DMS153 (cell line): Measurements from ENCODE around the gene MDGA2.
"Not testable (repeated sequence)": the region's sequence is repeated elsewhere in the genome, so short reads cannot be mapped to it uniquely, and the experiment has no call there.

ENCODE experiments used
- DNase-seq: peaks from one replicate; lab custom pipeline; 2025; lab: John Stamatoyannopoulos, UW

MDGA2 gene

DNA sequence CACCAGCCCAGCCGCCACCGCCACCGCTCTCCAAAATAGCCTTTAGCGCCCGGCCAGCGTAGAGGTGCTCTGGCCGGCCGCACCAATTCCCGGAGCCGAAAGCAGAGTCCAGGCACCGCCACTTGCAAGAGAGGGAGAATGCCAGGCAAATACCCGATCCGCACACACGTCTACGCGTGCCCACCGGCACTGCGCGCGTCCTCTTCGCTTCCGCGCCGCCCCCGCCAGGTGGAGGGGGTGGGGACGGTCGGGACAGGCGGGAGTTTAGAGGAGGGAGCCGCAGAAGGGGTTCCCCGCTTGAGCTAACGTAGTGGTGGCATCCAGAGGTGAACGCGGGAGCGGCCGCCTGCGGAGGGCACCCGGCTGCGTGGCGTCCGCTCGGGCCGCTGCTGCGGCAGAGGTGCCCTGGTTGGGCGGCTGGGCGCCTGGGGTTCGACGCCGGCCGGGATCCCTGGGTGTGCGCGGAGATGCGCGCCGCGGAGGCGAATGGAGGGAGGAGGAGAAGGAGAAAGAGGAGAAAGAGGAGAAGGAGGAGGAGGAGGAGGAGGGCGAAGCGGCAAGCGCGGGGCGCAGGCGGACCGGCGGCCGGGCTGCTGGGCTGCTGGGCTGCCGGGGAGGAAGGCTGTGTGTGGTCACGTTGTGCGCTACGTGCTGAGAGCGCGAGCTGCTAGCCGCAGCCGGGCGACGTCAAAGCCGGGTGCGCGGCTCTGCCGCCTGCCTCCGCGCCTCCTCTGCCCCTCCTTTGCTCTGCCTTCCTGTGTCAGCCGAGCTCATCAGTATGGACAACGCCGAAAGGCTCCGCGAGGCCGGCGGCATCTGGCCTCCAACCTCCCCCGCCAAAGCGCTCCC lies at the start of gene MDGA2:
MDGA2 (minus strand) TSS at position 140 of the 849 bp plus-strand sequence.
- no peak for DNase-seq

DNA sequence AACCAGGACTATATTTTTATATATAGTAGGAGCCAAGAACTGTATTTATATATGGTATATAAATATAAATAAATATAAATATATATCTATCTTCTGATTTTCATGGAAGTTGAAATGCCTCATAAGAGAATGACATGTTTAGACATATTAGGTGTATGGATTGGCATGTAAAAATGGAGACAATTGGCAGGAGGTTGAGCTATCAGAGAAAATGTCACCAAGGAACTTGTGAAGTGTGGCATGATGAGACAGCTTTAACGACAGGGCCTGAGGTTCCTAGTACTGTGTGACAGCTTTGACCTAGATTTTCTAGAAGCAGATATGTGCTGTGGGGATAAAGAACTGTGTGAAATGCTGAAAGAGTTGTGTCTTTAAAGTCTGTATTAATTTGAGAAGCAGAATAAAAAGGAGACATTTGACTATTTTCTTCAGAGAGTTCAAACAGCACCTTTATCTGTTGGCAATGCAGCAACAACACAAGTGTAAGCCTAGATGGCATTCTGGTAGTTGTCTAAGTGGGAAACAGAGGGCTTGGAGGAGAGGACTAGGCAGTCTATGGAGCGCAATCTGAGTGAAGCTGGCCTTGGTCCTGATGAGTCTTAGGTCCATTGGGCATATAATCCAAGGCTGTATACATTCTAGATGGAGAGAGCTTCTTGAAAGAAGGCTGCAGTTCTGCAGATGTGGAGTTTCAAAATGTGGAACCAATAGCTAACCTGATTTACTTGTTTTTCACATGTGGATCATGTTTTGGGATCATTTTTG lies 47.7 kb upstream of the MDGA2 start:
- no peak for DNase-seq

DNA sequence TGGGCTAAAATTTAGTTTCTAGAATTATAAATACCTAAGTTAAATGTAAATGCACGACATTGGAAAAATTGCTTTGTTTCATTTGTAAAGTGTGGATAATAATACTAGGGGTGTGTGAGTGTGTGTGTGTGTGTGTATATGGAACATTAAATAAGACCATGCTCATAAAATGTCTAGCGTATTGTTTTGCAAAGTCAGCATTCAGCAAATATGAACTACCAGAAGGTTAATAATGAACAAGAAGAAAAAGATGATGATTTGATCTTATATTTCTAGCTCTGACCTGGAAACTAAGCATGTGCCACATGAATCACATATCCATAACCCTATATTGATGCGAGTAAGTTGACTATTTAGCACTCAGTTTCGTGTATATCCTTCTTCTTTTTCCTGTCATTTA lies 44.9 kb upstream of the MDGA2 start:
- DNase-seq, result no peak

GRCh38 chr14:47715330-47715729 lies 39.9 kb upstream of the MDGA2 start:
- no peak for DNase-seq

DNA sequence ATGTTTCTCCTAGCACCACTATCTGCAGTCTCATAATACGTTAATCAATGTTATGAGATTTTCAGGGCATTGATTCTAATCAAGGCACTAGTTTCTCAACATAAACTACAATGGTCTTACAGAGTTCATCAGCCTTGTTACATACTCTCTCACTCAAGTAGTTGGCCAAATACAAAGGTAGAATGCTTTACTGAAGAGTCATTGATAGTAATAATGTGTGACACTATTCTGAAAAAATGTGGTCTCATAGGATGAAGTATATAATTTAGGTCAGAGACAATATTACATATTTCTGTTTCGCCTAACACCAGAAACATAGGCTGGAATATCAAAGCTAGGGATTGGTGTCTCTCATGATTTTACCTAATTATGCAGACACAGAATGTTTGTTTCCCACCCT lies 35.2 kb upstream of the MDGA2 start:
- no peak for DNase-seq

DNA sequence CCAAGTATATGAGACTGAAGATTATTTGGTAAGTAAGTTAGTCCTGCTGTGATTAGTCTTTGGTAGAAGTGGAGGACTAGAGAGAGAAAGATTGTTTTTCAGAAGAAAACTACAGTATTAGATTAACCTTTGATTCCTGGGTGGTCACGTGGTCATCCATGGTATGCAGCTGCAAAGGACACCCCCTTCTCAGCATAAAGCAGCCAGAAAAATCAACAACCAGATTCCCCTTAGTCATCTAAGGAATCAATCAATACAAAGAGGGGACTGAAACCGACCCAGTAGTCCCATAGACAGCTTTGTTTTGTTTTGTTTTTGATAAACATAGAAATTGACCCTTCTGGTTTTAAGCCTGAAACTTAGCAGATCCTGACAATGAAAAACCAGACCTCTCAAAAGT lies 30.3 kb upstream of the MDGA2 start:
- no peak for DNase-seq

GRCh38 chr14:47691829-47692228 lies 16.4 kb upstream of the MDGA2 start:
- DNase-seq, result no peak

GRCh38 chr14:47678993-47679392 lies 3.6 kb upstream of the MDGA2 start:
- DNase-seq, result no peak

GRCh38 chr14:47678157-47678556 lies 2.8 kb upstream of the MDGA2 start:
- DNase-seq, result no peak

- no peak for DNase-seq
Observed at GRCh38 chr14:47676315-47676617, 861 bp upstream of the MDGA2 start.

DNA sequence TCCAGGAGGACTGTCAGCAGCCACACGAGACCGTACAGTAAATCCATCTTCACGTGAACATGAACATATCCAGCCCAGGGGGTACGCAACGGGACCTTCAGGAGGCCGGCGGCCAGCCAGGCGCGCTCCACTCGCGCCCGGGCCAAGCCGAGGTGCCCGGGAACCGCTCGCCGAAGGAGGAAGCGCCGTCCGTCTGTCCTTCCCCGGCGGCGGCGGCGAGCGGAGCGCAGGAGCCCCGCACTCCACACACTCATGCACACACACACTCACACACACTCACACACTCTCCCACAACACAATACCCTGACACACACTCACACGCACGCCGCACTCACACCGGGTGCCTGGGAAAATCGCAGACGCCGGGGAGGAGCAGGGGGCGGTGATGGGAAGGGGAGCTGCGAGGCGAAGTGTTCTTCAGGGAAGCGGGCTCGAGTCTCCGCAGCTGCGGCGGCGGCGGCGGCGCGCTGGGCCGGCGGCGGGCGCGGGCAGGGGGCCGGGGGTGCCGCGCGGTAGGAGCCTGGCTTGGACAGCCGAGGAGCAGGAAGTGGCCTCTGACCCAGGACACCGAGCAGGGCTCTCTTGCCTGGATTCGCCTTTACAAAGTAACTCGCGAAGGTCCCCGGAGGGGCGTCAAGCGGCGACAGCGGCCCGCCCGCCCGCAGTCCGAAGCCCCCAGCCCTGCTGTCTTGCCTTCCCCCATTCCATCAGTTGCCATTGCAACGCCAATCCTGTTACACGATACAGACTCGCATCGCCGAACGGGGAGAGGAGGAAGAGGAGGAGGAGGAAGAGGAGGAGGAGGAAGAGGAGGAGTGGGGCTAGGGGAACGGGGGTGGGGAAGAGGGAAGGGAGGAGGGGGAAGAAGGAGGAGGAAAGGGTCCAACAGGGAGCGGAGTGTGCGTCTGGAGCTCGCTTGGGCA lies 601 bp downstream of the MDGA2 start:
- no peak for DNase-seq

GRCh38 chr14:47674148-47674542 lies 1.3 kb downstream of the MDGA2 start:
- no peak for DNase-seq

DNA sequence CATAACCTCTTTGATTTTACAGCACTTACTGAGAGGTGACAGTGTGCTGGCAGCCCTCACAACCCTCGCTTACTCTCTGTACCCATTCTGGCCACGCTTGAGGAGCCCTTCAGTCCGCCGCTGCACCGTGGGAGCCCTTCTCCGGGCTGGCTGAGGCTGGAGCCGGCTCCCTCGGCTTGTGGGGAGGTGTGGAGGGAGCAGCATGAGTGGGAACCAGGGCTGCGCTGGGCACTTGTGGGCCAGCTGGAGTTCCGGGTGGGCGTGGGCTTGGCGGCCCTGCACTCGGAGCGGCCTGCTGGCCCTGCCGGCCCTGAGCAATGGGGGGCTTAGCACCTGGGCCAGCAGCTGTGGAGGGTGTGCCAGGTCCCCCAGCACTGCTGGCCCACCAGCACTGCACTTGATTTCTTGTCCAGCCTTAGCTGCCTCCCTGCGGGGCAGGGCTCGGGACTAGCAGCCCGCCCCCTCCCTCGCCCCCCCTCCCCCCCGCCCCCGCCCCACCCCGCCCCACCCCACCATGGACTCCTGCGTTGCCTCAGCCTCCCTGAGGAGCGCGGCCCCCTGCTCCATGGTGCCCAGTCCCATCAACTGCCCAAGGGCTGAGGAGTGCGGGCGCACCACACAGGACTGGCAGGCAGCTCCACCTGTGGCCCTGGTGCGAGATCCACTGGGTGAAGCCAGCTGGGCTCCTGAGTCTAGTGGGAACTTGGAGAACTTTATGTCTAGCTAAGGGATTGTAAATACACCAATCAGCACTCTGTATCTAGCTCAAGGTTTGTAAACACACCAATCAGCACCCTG lies 9.9 kb downstream of the MDGA2 start:
- no peak for DNase-seq

GRCh38 chr14:47662466-47662865 lies 12.9 kb downstream of the MDGA2 start:
- DNase-seq, result no peak

- no peak for DNase-seq
Observed at GRCh38 chr14:47660158-47660557, 15.2 kb downstream of the MDGA2 start.

GRCh38 chr14:47658041-47658440 lies 17.4 kb downstream of the MDGA2 start:
- DNase-seq, result no peak

GRCh38 chr14:47657143-47657542 lies 18.3 kb downstream of the MDGA2 start:
- DNase-seq, result no peak

DNA sequence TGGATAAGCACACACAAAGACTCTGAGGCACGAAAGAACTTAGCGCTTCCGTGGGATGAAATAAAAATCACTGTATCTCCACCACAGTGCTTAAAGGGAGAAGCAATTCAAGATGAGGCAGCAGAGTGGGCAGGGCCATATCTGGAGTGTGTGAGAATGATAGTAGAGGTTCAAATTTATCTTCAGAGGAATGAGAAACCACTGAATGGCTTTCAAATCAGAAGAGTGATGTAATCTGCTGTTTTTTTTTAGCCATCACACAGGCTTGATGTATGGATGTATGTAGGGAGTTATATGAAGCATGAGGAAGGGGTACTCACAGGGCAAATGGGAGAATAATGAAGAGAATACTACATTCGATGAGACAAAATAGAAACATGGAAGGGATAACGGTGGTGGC lies 24.1 kb downstream of the MDGA2 start:
- no peak for DNase-seq

DNA sequence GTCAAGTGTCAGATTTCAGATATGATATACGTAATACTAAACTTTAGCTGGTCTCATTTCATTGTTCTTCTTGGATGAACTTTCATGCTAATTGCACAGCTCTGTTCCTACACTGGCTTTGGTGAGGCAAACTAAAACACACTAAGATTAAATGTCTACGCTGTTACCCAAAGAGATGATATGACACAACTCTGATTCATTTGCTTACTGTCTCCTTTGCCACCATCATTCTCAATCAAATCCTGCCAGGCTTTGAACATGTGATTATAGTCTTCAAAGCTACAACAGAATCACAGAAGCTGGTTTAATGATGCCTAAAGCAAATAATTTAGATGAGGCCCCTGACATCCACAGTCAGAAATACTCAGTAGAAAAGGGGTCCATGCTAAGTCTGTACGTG lies 37.7 kb downstream of the MDGA2 start:
- no peak for DNase-seq

DNA sequence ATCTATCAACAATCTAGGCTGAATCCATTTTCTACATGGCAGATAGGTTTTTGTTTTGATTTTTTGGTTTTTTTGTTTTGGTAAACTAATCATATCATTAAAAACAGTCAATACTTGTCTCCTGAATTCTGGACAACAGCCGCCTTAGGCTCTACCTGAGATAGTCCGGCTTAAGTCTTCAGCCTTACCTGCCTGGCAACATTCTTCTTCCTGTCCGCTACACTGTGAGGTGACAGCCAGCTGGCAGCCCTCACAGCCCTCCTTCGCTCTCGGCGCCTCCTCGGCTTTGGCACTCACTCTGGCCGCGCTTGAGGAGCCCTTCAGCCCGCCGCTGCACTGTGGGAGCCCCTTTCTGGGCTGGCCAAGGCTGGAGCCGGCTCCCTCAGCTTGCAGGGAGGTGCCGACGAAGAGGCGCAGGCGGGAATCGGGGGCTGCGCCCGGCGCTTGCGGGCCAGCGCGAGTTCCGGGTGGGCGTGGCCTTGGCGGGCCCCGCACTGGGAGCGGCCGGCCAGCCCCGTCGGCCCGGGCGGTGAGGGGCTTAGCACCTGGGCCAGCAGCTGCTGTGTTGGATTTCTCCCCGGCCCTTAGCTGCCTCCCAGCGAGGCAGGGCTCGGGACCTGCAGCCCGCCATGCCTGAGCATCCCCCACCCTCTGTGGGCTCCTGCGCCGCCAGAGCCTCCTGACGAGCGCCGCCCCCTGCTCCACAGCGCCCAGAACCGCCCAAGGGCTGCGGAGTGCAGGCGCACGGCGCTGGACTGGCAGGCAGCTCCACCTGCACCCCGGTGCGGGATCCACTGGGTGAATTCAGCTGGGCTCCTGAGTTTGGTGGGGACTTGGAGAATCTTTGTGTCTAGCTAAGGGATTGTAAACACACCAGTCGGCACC lies 49.0 kb downstream of the MDGA2 start:
- no peak for DNase-seq

DNA sequence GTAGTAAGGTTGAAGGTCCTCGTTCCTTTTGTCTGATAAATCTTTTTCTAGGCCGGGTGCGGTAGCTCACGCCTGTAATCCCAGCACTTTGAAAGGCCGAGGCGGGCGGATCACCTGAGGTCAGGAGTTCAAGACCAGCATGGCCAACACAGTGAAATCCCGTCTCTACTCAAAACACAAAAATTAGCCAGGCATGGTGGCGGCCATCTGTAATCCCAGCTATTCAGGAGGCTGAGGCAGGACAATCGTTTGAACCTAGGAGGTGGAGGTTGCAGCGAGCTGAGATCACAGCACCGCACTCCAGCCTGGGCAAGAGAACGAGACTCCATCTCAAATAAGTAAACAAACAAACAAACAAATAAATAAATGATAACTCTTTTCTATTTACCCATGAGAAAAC lies 51.3 kb downstream of the MDGA2 start:
- DNase-seq, result not testable (repeated sequence)
